ENCODE measurements around the gene INPP5A. TPM values are rescaled to one million over a fixed set of nuclear protein-coding genes. Genes with fewer than 3 reads are reported as not detected.

Gene INPP5A
- total and polyA plus RNA-seq, 10 of the 15 experiments (the other 5 are each of a cell fraction or from before 2014, with no cell fraction given) = 0.52 to 15.0 (median 6.3) TPM

DNA sequence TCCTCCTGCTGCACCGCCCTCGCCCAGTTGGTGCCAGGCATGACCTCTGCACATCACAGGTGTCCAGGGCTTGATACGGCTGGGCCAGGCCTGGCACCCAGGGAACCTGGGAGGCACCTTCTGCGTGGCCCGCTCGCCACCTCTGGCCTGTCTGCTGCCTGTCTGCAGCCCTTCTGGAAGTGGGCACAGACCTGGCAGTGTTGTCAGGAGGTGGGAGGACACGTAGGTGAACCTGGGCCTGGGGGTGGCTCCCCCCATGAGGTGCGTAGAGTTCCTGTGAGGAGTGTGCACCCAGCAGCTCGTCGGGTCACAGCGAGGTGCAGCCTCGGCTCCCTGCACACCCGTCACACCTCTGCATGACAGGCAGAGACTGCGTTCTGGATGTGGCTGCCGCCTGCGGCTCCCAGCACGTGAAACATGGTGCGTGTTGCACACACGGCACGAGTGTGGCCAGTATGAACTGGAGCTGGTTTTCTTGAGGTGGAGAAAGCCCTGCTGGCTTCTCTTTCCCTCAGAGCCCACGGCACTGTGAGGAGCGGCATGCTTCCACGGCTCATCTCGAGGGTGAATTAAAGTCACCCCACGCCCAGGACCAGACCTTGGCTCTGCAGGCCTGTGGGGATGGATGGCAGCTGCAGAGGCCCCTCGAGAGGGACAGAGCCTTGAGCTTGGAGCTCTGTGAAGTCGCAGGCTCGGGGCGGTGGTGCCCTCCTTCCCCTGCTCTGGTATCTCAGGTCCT, 24.8 kb downstream of the INPP5A start:
- Histone ChIP-seq H4K20me1 (ENCODE audit: control insufficient read depth, insufficient read depth) (peaks cover 3% of the 10 kb centered on the region; the same call in 1 of the 2 replicates), H3K79me2 (ENCODE audit: control insufficient read depth, insufficient read depth, low read length) (no peaks in the 10 kb centered on the region; the same call in 1 of the 2 replicates), H3K27me3 (replicated peaks in 1 of 2; ENCODE audit: control insufficient read depth in 2 of 2, insufficient read depth in 2 of 2, low read length in 1 of 2) (no peaks in the 10 kb centered on the region), H3K4me1 (ENCODE audit: control insufficient read depth, insufficient read depth, low read length) (peaks cover 40% of the 10 kb centered on the region), H3K9me3 (replicated peaks; ENCODE audit: control insufficient read depth, insufficient read depth, low read length) (no peaks in the 10 kb centered on the region; the same call in 2 of the 3 replicates), H3K27ac (ENCODE audit: control insufficient read depth, insufficient read depth) (no peak overlapping the region), H3K36me3 (ENCODE audit: control insufficient read depth in 2 of 2, insufficient read depth in 2 of 2, low read length in 1 of 2) (no peaks in the 10 kb centered on the region; a peak in 1 of 4 replicates), H3K4me2 (ENCODE audit: control insufficient read depth, insufficient read depth) (no peak overlapping the region; the same call in 1 of the 2 replicates), H2AFZ (ENCODE audit: control insufficient read depth, low read depth, low read length) (no peak overlapping the region), H3K4me3 (no peak overlapping the region), H3K9ac (ENCODE audit: control insufficient read depth, insufficient read depth, low read length) (no peak overlapping the region)
- TF ChIP-seq YY1 (IDR thresholded peaks at IDR 0.05; ENCODE audit: low read depth, low read length) (no peak), IKZF2 (IDR thresholded peaks at IDR 0.05) (no peak), NKRF (conservative IDR thresholded peaks at IDR 0.05) (no peak), MYB (IDR thresholded peaks at IDR 0.05; ENCODE audit: borderline replicate concordance, low read depth, low read length) (no peak)
- no peak for FAIRE-seq
- SMC1A ChIA-PET (ENCODE audit: uncharacterized antibody, unreplicated experiment) = interaction anchor here (1.3 to 2.2 kb wide), 3 partner anchors 23 to 103 kb away, joined by 4 to 6 read pairs (median 4); no protein-coding TSS in a partner anchor
- no peak for DNase-seq (ENCODE audit: low read depth, low spot score)
- BruUV-seq (replicated peaks) = no TSS peak
- POLR2A ChIA-PET = interaction anchor here (1.0 to 1.9 kb wide), 3 partner anchors 10 to 23 kb away, joined by 4 to 8 read pairs (median 5); no protein-coding TSS in a partner anchor
- RAD21 ChIA-PET (ENCODE audit: unreplicated experiment) = interaction anchor here (0.8 to 1.0 kb wide), 3 partner anchors 9 to 32 kb away, joined by 3 to 4 read pairs (median 3); no protein-coding TSS in a partner anchor
- intact Hi-C loops (cut with micrococcal nuclease; ENCODE audit: unreplicated experiment) = no loop called here
- 97% methylated on average over 29 of the region's 29 CpGs for WGBS (ENCODE audit: insufficient coverage, insufficient replicate concordance, low lambda C conversion rate, missing lambda C conversion rate)
- in situ Hi-C loops (cut with MboI) = no loop called here
- CTCF ChIA-PET = interaction anchor here (1.0 to 1.7 kb wide), 4 partner anchors 10 to 103 kb away, joined by 3 to 5 read pairs (median 4); no protein-coding TSS in a partner anchor
- no peak for ATAC-seq

All from GM12878 (cell line).